ENCODE results near the gene CD58.
"Not testable (repeated sequence)": the region's sequence is repeated elsewhere in the genome, so short reads cannot be mapped to it uniquely, and the experiment has no call there.

DNA sequence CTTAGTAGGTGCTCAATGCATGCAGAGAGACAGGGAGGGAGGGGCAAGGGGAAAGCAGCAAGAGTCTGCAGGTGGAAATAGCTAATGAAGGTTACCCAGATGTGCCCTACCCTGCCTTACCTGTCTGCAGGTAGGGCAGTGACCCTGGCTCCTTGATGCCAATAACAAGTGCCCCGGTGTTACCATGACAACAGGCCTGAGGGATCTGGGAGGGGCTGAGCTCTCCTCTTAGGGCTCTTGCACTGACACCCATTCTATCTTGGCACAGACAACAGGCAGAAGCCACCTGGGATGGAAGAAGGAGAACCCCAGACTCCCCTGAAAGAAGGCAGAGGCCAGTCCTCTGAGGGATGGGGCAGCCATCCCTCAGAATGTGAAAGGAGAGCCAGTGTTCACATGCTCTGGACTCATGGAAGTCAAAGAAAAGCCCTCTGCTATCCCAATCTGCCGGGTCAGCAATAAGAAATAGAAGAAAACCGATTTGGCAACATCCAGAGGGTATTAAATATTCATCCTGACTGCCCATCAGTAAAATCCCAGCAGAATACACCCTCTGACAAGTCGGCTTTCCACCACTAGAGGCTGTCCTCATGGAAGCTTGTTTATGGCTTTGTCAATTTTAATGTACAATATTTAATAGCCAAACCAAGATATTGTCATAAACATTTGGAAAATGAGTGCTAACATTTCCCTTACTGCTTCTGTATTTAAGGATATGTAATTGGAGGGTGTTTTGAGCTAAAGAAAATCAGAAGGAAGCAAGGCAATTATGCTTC lies 24.4 kb upstream of the CD58 start:
- TF ChIP-seq, protein P1, sequence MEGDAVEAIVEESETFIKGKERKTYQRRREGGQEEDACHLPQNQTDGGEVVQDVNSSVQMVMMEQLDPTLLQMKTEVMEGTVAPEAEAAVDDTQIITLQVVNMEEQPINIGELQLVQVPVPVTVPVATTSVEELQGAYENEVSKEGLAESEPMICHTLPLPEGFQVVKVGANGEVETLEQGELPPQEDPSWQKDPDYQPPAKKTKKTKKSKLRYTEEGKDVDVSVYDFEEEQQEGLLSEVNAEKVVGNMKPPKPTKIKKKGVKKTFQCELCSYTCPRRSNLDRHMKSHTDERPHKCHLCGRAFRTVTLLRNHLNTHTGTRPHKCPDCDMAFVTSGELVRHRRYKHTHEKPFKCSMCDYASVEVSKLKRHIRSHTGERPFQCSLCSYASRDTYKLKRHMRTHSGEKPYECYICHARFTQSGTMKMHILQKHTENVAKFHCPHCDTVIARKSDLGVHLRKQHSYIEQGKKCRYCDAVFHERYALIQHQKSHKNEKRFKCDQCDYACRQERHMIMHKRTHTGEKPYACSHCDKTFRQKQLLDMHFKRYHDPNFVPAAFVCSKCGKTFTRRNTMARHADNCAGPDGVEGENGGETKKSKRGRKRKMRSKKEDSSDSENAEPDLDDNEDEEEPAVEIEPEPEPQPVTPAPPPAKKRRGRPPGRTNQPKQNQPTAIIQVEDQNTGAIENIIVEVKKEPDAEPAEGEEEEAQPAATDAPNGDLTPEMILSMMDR (IDR thresholded peaks at IDR 0.05 in 2 of 3, conservative IDR thresholded peaks at IDR 0.05 in 1 of 3; ENCODE audit: insufficient read depth in 2 of 3, low read depth in 1 of 3, low read length in 3 of 3): peak; percentile 17 to 45 (median 36); a peak in 3 of 6 replicates
- TF ChIP-seq, protein P2, sequence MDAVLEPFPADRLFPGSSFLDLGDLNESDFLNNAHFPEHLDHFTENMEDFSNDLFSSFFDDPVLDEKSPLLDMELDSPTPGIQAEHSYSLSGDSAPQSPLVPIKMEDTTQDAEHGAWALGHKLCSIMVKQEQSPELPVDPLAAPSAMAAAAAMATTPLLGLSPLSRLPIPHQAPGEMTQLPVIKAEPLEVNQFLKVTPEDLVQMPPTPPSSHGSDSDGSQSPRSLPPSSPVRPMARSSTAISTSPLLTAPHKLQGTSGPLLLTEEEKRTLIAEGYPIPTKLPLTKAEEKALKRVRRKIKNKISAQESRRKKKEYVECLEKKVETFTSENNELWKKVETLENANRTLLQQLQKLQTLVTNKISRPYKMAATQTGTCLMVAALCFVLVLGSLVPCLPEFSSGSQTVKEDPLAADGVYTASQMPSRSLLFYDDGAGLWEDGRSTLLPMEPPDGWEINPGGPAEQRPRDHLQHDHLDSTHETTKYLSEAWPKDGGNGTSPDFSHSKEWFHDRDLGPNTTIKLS (IDR thresholded peaks at IDR 0.05; ENCODE audit: borderline replicate concordance, low read depth): not testable (repeated sequence)
- not testable (repeated sequence) for TF ChIP-seq BRCA1 (IDR thresholded peaks at IDR 0.05); BRCA1 (CRISPR knock-in tag; IDR thresholded peaks at IDR 0.05); ETV1 (tag; conservative IDR thresholded peaks at IDR 0.05; ENCODE audit: low read depth); POLR2AphosphoS2 (IDR thresholded peaks at IDR 0.05; ENCODE audit: low read length); POLR2AphosphoS5 (IDR thresholded peaks at IDR 0.05; ENCODE audit: control insufficient read depth, insufficient read depth, low read depth, low read length); ZKSCAN3 (CRISPR knock-in tag; IDR thresholded peaks at IDR 0.05); HDAC3 (IDR thresholded peaks at IDR 0.05; ENCODE audit: borderline replicate concordance, partially characterized antibody); TEAD4 (IDR thresholded peaks at IDR 0.05; ENCODE audit: low read length); TEAD4 (CRISPR knock-in tag; IDR thresholded peaks at IDR 0.05; ENCODE audit: borderline replicate concordance); ZNF217 (CRISPR knock-in tag; IDR thresholded peaks at IDR 0.05); CEBPB (tag; IDR thresholded peaks at IDR 0.05)
- TF ChIP-seq, protein P3, sequence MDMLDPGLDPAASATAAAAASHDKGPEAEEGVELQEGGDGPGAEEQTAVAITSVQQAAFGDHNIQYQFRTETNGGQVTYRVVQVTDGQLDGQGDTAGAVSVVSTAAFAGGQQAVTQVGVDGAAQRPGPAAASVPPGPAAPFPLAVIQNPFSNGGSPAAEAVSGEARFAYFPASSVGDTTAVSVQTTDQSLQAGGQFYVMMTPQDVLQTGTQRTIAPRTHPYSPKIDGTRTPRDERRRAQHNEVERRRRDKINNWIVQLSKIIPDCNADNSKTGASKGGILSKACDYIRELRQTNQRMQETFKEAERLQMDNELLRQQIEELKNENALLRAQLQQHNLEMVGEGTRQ (CRISPR knock-in tag; IDR thresholded peaks at IDR 0.05): not testable (repeated sequence)
